Keratinocyte (primary cell): ENCODE data around the gene SMIM26. TPM values are rescaled to one million over a fixed set of nuclear protein-coding genes. Genes with fewer than 3 reads are reported as not detected.

Experiments used
- DNase-seq: peaks from one replicate; pipeline ENCODE4 v3.0.0-alpha.2; 2011; ENCODE audit warnings: low read depth, missing footprints, low spot score
- FAIRE-seq: peaks from 2 replicates; lab custom pipeline; 2011; peaks lifted over from hg19 to GRCh38; lab: Jason Lieb, UNC
- H2AFZ ChIP-seq: 2 replicates; pipeline ENCODE4 v1.6.0; 2012; ENCODE audit warnings: low read length, control low read depth, inconsistent platforms; ENCODE audit not compliant: control insufficient read depth
- H3K27ac ChIP-seq: 2 replicates; pipeline ENCODE4 v1.5.1; 2011; ENCODE audit warnings: low read length; ENCODE audit not compliant: control insufficient read depth, insufficient read depth
- H3K27me3 ChIP-seq: 3 replicates; pipeline ENCODE4 v1.6.0; 2011; ENCODE audit warnings: low read length; ENCODE audit not compliant: control insufficient read depth, insufficient read depth; ENCODE audit errors: extremely low read depth
- H3K36me3 ChIP-seq, 2 experiments: 2 replicates in 1 of 2; 3 replicates in 1 of 2; pipeline ENCODE4 v1.5.1; 2011; ENCODE audit warnings: low read length in 2 of 2, mild to moderate bottlenecking in 1 of 2; ENCODE audit not compliant: control insufficient read depth in 2 of 2, insufficient read depth in 2 of 2; ENCODE audit errors: extremely low read depth in 1 of 2
- H3K4me1 ChIP-seq: 3 replicates; pipeline ENCODE4 v1.5.1; 2011; ENCODE audit warnings: low read length; ENCODE audit not compliant: control insufficient read depth, insufficient read depth; ENCODE audit errors: extremely low read depth
- H3K4me2 ChIP-seq: 3 replicates; pipeline ENCODE4 v1.6.0; 2011; ENCODE audit warnings: low read depth, low read length; ENCODE audit not compliant: control insufficient read depth, insufficient read depth; ENCODE audit errors: extremely low read depth
- H3K4me3 ChIP-seq, 3 experiments: fragments of 200-600 bp in 1 of 3; sonication (generic) in 1 of 3; 2 replicates in 2 of 3; 3 replicates in 1 of 3; pipeline ENCODE4 v1.5.1; 2011 to 2016; ENCODE audit warnings: low read length in 3 of 3, mild to moderate bottlenecking in 3 of 3, control low read depth in 2 of 3, inconsistent platforms in 1 of 3, low read depth in 1 of 3, mixed read lengths in 1 of 3, mixed run types in 1 of 3, moderate library complexity in 1 of 3; ENCODE audit not compliant: control insufficient read depth in 2 of 3, insufficient read depth in 2 of 3; ENCODE audit errors: extremely low read depth in 1 of 3
- H3K79me2 ChIP-seq: 2 replicates; pipeline ENCODE4 v1.6.0; 2012; ENCODE audit warnings: low read length; ENCODE audit not compliant: control insufficient read depth, insufficient read depth
- H3K9ac ChIP-seq: 3 replicates; pipeline ENCODE4 v1.6.0; 2011; ENCODE audit warnings: low read length; ENCODE audit not compliant: control insufficient read depth, insufficient read depth; ENCODE audit errors: extremely low read depth
- H3K9me1 ChIP-seq: 3 replicates; pipeline ENCODE4 v1.6.0; 2011; ENCODE audit warnings: low read length; ENCODE audit not compliant: control insufficient read depth, insufficient read depth; ENCODE audit errors: extremely low read depth
- H3K9me3 ChIP-seq: 2 replicates; pipeline ENCODE4 v1.5.1; 2012; ENCODE audit warnings: low read depth, low read length; ENCODE audit not compliant: control insufficient read depth
- H4K20me1 ChIP-seq: 3 replicates; pipeline ENCODE4 v1.6.0; 2011; ENCODE audit warnings: low read length; ENCODE audit not compliant: control insufficient read depth, insufficient read depth; ENCODE audit errors: extremely low read depth
- EZH2 ChIP-seq: IDR thresholded peaks from one replicate; pipeline ENCODE4 v1.6.1; 2012; ENCODE audit warnings: inconsistent platforms, mild to moderate bottlenecking, low read length, moderate library complexity
- dilution Hi-C: fragments of 300-500 bp; cut with MboI; formaldehyde crosslinking; loops from one replicate; pipeline ENCODE4 v1.7.0; 2020; ENCODE audit warnings: low sequenced_read_pairs; ENCODE audit not compliant: extremely low pct_ligation_motif_present
- polyA plus RNA-seq, 5 experiments: library from polyadenylated mRNA; depleted of rRNA in 3 of 5; stranded (reverse) in 3 of 5; stranded (forward) in 1 of 5; unstranded in 1 of 5; fragments of >200 nt; gene quantifications; 1 replicate in 1 of 5; 2 replicates in 3 of 5; 3 replicates in 1 of 5; pipeline versions ENCODE4 v1.2.1 to v1.2.3, GENCODE V29; 2011 to 2012; ENCODE audit warnings: missing spikeins in 2 of 5, low read depth in 1 of 5, low replicate concordance in 1 of 5
- TF ChIP-seq, protein P1 (sequence below), 3 experiments: IDR thresholded peaks in 1 of 3; conservative IDR thresholded peaks in 1 of 3; optimal IDR thresholded peaks in 1 of 3; 2 replicates in 2 of 3; 3 replicates in 1 of 3; pipeline versions ENCODE3 to v1.5.1; 2011; ENCODE audit warnings: low read length in 3 of 3, mild to moderate bottlenecking in 3 of 3, moderate library complexity in 2 of 3, control low read depth in 1 of 3, inconsistent platforms in 1 of 3; ENCODE audit not compliant: insufficient read depth in 2 of 3; ENCODE audit errors: extremely low read depth in 1 of 3

The SMIM26 gene
- polyA plus RNA-seq, 1 donor (not counting 4 experiments of a cell fraction or from before 2014, with no cell fraction given): 124 TPM

DNA sequence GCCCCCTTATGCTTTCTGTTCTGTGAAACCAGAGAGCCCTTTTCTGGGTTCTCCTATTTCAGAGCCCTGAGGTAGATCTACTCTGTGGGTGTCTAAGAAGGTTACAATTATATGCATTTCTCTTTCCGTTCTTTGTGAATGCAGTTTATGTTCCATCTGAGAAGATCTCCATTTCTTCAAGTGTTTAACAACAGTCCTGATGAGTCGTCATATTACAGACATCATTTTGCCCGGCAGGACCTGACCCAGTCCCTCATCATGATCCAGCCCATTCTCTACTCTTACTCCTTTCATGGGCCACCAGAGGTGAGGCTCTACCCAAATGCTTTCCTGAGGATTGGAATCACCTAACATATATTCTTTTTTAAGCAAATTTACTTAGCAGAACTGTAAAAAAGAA, 18.8 kb upstream of the SMIM26 start:
- Histone ChIP-seq H2AFZ (no peak overlapping the region), H3K4me3 (no peak overlapping the region), H3K36me3 (peaks cover 23 to 30% of the 10 kb centered on the region in 2 experiments), H3K9me3 (no peaks in the 10 kb centered on the region), H3K4me1 (no peaks in the 10 kb centered on the region), H3K9ac (no peak overlapping the region), H3K79me2 (no peaks in the 10 kb centered on the region), H3K9me1 (no peaks in the 10 kb centered on the region), H4K20me1 (no peaks in the 10 kb centered on the region), H3K4me2 (no peak overlapping the region), H3K27me3 (no peaks in the 10 kb centered on the region), H3K27ac (no peak overlapping the region)
- DNase-seq: no peak
- FAIRE-seq: no peak
- no peak for TF ChIP-seq EZH2
- TF ChIP-seq, protein P1, sequence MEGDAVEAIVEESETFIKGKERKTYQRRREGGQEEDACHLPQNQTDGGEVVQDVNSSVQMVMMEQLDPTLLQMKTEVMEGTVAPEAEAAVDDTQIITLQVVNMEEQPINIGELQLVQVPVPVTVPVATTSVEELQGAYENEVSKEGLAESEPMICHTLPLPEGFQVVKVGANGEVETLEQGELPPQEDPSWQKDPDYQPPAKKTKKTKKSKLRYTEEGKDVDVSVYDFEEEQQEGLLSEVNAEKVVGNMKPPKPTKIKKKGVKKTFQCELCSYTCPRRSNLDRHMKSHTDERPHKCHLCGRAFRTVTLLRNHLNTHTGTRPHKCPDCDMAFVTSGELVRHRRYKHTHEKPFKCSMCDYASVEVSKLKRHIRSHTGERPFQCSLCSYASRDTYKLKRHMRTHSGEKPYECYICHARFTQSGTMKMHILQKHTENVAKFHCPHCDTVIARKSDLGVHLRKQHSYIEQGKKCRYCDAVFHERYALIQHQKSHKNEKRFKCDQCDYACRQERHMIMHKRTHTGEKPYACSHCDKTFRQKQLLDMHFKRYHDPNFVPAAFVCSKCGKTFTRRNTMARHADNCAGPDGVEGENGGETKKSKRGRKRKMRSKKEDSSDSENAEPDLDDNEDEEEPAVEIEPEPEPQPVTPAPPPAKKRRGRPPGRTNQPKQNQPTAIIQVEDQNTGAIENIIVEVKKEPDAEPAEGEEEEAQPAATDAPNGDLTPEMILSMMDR (optimal IDR thresholded peaks at IDR 0.05 in 1 of 3, IDR thresholded peaks at IDR 0.05 in 1 of 3, conservative IDR thresholded peaks at IDR 0.05 in 1 of 3; ENCODE audit: extremely low read depth in 1 of 3, insufficient read depth in 2 of 3, low read length in 3 of 3): no peak
- dilution Hi-C loops: no loop called here

DNA sequence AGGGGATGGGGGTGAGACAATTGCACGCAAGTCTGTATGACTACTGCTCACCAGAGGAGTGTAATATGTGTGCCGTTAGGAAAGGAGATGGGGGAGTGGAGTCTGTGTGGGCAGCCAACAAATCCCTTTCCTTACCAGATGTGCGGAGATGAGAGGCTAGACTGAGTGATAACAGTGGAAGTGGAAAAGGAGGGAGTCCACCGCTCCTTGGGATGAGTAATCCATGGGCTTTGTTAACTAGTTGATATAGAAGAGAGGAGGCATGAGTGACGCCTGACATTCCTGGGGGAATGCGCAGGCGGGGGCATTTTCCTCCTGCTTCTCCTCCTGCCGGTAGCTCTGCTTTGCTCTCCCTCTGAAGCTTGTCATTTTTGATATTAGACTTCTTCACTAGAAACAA, 13.5 kb upstream of the SMIM26 start:
- dilution Hi-C loops: no loop called here

More for the DNA sequence above, 13.5 kb upstream of the SMIM26 start:
- Histone ChIP-seq H4K20me1 (no peaks in the 10 kb centered on the region), H3K27ac (no peak overlapping the region), H3K36me3 (peaks cover 18 to 20% of the 10 kb centered on the region in 2 experiments), H3K4me2 (no peak overlapping the region), H3K27me3 (no peaks in the 10 kb centered on the region), H3K79me2 (no peaks in the 10 kb centered on the region), H3K9me1 (no peaks in the 10 kb centered on the region), H3K9me3 (no peaks in the 10 kb centered on the region), H3K9ac (no peak overlapping the region), H3K4me1 (no peaks in the 10 kb centered on the region), H3K4me3 (no peak overlapping the region), H2AFZ (no peak overlapping the region)
- no peak for TF ChIP-seq EZH2
- TF ChIP-seq, protein P1 (optimal IDR thresholded peaks at IDR 0.05 in 1 of 3, IDR thresholded peaks at IDR 0.05 in 1 of 3, conservative IDR thresholded peaks at IDR 0.05 in 1 of 3; ENCODE audit: extremely low read depth in 1 of 3, insufficient read depth in 2 of 3, low read length in 3 of 3): no peak
- no peak for DNase-seq
- no peak for FAIRE-seq
